GM18508 (cell line): ENCODE measurements around the gene ING2.
A peak's percentile ranks its signal among the peaks of the same experiment; 100 is the strongest.

ENCODE experiments used
- ATAC-seq: cut with Tn5 transposase; IDR thresholded peaks from one replicate; pipeline ENCODE4 v1.9.1; 2021; ENCODE audit warnings: moderate number of reproducible peaks; ENCODE audit not compliant: insufficient read depth, unreplicated experiment

Gene ING2

GRCh38 chr4:183495184-183495583 lies 9.7 kb upstream of the ING2 start:
- no peak for ATAC-seq

DNA sequence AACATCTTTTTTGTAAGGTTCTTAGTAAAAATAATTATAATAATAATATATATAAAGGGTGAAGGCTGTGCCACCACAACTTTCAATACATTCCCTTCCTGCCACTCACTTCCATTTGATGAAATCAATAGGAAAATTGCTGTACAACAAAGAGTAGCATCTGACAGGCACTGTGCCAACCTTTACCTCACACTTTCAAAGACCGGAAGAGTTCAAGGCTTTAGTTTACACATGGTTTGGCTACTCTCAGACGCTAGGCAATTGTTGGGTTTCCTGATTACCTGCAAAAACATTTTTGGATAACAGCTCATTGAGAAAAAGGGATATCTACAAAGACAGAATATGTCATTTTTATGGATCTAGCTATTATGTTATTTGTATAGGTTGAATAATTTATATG lies 5.5 kb upstream of the ING2 start:
- ATAC-seq: no peak

- ATAC-seq: no peak
These were observed 5.1 kb upstream of the ING2 start for GRCh38 chr4:183499801-183500200.

DNA sequence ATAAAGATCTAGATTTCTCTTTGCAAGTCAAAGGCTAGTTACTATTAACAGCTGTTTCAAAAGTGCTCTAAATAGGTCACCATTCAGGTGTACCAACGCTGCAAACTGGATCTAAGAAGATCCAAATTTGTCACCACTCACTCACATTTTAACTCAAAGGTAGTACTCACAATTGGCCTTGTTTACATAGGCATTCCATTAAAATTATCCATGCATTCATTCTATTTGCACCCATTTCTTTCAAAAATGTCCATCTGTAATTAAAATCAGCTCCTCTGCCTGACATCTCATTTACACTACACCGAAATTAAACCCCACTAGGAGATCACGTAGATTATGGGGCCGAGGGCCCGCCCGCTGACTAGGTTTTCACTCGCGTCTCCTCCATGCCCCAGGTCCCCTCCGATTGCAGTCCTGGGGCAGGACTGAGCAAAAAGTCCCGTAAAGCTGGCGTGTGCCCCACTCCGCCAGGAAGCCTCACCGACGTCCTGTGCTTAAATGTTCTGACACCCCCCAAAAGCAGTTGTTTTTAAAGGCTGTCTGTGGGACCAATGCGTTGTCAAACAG lies 1.3 kb upstream of the ING2 start:
- ATAC-seq: peak; percentile 2

- ATAC-seq: peak; percentile 60
These were observed 561 bp upstream of the ING2 start for GRCh38 chr4:183504064-183504929.

DNA sequence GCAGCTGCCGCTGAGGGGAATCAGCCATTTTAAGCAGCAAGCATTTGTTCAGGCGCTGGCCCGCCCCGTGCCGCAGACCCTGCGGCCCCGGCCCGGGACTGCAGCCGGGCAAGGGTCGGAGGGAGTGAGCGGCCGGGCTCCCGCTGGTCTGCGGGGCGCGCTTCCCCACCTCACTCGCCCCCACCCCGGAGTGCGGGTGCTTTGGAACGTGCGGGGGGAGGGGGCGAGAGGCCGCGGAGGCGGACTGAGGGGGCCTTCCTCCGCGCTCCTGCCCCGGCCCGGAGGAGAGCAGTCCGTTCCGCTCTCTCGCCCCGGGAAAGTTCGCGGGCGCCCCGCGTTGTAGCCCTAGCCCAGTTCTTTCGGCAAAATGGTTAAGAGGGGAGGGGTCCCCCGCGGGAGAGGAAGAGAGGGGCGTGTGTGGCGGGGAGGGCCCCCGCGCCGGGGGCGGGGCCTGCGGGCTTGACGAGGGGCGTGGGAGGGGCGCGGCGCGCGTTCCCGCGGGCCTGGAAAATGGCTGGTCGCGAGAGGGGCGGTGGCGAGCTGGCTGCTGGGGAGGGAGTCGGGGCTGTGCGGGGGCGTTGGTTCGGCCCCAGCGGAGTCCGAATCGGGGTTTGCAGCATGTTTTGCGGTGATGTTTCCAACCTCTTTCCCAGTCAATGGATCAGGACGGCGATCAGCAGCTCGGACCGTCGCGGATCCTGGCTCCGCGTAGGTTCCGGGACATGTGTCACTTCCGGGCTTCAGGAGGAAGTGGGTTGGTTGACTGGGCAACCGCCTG lies 942 bp downstream of the ING2 start:
- peak; percentile 35 for ATAC-seq

DNA sequence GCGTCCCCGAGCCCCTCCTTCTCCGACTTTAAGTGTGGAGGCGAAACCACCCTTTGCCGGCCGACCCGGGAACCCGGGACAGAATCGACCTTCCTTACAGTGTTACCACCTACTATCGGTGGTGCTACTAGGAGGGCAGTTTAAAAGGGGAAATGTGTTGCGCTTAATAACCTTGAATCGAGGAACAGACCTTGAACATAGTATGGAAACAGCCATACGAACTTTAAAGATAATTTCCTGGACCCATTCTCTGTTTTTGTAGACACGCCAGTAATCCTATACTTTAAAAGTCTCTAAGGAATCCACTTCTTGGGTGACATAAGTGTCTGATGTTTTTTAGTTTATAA lies 1.5 kb downstream of the ING2 start:
- ATAC-seq: no peak

GRCh38 chr4:183507925-183508696 lies 3.3 kb downstream of the ING2 start:
- no peak for ATAC-seq

DNA sequence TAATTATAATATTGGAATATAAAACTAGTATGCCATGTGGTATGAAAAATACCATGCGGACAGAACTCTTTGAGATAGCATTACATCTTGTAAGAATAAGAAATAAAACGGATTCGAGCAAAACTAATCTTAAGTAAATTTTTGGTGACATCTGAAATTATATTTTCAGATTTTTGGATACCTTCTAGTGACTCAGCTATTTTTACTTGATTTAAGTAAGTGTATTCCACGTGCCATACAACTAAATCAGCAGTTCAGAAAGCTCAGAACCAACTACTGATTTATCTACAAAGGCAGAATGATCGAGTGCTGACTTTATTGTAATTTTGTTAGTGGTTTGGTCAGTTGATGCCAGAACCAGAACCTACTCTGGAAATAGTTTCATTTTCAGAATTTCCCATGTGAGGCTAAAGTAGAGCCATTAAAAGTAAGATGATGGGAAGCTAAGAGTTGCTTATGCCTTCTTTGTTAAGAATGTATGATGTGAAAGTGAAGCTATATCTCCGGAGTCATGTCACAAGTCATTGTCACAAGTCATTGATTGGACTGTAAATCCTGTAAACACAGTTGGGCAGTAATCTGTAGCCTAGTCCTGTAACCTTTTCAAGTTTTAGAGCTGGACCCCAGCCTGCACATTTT lies 4.0 kb downstream of the ING2 start:
- ATAC-seq: no peak

GRCh38 chr4:183515411-183515810 lies 10.6 kb downstream of the ING2 start:
- ATAC-seq: no peak

DNA sequence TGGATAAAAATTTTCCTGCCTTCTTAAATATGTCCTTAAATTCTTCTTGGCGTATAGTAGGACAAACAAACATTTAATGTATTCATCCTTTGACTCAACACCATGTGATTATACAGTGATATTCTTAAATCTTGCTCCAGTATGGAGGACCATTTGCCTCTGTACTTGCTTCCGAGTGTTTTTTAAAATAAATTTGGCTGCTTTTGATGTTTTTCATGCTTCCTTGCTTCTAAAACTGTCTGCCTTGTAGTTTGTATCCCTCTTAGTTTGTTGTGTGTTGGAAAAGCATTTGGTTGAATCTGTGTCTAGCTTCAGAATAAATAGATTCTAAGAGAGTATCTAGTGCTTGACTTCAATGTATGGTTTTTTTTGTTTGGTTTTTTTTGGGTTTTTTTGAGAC lies 12.3 kb downstream of the ING2 start:
- ATAC-seq: no peak

GRCh38 chr4:183517781-183518180 lies 12.9 kb downstream of the ING2 start:
- ATAC-seq: no peak

DNA sequence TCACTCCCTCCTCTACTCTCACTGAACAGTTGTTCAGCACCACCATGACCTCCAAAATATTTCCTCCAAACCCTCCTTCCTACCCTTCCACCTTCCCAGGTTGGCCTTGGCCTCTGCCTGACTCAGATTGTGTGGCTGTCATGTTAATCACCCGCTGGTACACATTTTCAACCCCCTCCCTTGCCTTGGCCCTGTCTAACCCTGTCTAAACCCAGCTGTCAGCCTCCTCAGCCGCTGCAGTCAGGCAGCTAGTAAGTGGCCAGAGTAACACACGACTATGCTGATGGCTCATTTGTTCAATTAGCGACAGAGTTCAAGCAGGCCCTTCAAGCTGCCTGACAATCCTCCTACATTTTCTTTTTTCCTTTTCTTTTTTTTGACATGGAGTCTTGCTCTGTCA lies 18.0 kb downstream of the ING2 start:
- no peak for ATAC-seq

DNA sequence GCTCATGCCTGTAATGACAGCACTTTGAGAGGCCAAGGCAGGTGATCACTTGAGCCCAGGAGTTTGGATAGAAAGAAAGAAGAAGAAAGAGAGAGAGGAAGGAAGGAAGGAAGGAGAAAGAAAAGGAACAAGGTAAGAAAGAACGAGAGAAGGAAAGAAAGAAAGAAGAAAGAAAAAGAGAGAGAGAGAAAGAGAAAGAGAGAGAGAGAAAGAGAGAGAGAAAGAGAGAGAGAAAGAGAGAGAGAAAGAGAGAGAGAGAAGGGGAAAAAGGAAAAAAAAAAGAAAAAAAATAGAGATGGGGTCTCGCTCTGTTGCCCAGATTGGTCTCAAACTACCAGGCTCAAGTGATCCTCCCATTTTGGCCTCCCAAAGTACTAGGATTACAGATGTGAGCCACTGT lies 22.5 kb downstream of the ING2 start:
- ATAC-seq: no peak

DNA sequence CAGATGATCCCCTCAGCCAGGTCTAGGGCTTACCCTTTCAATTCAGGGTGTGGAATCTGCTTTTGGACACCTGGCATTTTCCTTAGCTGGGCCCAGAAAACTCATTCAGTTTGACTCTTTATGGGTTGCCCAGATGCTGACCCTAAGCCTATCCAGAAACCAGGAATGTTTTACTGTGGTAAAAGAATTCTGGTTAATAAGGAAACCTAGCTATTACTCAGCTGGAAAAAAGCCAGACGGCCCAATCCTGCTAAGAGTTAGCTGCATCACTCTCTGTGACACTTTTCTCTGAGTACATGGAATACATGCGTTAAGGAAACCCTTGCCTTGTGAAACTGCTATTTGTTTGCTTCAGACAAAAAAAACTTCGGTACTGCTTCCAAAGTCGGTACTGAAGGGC lies 28.0 kb downstream of the ING2 start:
- no peak for ATAC-seq

DNA sequence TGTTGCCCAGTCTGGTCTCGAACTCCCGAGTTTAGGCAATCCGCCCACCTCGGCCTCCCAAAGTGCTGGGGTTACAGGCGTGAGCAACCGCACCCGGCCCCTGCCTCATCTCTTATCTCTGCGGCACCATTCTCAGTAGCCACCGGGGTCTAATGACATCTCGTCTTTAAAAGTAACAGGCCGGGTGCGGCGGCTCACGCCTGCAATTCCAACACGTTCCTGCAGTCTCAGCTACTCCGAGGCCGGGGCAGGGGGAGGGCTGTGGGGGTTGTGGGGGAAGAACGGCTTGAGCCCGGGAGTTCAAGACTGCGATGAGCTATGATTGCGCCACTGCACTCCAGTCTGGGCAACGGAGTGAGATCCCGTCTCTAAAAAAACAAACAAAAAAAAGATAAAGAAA lies 28.8 kb downstream of the ING2 start:
- no peak for ATAC-seq

DNA sequence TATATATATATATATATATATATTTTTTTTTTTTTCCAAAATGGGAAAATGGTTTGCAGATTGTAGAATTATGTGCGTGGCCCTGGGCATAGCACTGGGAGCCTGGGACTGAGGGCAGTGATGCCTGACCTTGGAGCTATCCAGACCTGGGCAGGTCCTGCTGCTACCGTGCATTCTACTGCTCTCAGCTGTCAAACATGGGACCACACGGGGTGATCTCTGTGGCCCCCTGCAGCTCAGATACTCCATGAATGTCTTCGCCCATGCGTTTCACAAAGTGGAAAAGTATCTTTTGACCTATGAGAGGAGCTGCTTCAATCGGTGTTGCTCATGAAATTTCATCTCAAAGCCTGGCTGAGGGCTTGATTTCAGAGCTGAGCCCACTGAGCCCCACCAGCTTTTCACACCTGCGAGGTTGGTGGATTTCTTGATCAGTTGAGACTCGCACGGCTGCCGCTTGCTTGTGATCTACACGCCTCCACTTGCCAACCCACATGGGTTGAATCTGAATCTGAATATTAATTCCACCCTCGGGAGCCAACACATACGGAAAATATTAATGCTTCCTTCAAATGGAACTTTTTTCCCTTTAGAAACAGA lies 35.7 kb downstream of the ING2 start:
- no peak for ATAC-seq

DNA sequence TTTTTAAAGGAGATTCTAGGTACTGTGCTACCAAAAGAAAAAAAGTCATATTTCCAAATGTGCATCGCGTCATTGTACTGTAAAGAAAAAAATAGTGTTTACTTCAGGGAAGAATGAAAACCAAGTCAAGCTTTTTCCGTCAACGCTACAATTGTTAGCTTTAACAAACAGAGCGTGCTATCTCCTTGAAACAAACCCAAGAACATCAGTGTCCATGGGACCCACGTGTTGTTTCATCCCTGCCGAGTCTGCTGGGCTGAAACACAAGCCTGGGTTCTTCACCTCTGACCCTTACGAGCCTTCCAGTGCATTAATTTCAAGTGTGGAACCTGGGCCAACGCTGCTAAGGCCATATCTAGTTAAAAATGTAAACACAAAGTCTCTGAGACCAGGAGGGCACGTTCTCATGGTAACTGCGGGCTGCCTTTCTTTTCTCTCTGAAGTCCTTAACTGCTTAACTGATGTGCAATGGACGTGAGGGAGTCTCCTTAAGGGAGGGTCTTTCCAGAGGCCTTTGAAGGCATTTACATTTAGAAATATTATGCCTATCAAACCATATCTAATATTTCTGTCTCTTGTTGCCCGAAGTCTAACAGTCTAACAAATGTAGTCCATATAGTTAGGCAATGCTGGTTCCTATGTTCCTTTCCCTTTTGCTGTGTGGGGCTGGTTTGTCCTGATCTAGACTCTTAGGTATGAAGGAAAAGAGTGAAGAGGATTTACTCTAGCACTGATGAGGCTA lies 36.3 kb downstream of the ING2 start:
- no peak for ATAC-seq

- ATAC-seq: no peak
These were observed 36.8 kb downstream of the ING2 start for GRCh38 chr4:183541752-183542040.
